Measurements from ENCODE around the gene SLC6A13. TPM values are rescaled to one million over a fixed set of nuclear protein-coding genes. Genes with fewer than 3 reads are reported as not detected.

The SLC6A13 gene
- total and polyA plus RNA-seq, 10 of the 15 experiments (the other 5 are each of a cell fraction or from before 2014, with no cell fraction given), result 0.18 to 1.2 (median 0.20) TPM; not detected in 3

DNA sequence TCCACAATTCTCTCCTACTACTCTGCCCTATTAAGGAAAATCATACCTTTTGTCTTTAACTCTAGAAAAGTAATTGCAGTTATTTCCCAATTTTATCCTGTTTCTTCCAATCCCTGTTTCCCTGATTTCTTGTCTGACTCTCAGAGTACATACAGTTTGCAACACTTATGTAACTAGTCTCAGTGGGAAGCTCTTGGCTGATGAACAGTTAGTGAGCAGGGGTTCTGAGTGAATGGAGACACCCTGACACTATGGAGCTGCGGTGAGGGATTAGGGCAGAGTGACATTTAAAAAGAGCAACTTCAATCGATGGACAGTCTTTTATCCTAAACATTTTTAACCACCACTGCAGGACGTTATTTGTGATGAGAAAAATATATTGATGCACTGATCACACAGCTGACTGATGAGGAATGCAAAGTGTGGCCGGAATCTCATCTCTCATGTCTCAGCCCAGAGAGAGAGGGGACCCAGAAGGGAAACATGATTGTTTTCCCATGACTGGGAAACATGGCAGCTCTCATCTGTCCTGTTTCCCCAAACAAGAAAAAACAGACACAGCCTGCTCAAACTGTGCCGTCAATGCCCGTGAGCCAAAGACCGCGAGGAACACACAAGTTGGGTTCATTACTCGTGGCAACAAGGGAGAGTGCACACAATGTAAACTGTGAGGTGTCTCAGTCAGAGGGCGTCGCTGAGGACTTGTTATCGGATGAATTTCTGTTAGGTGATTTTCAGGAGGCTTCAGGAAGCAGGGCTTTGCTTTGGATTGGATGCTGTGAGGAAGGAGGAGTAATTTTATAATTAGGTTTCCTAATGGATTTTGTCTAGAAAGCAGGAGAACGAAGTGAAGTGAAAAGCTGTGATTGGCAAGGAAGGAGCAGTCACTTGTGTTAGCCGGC is 5.2 kb upstream of the SLC6A13 start:
- ChIA-PET POLR2A (no interaction called here), CTCF (interaction anchor here (0.9 kb wide), 1 partner anchor 14 kb away, joined by 3 read pairs; no protein-coding TSS in a partner anchor), SMC1A (ENCODE audit: uncharacterized antibody, unreplicated experiment) (no interaction called here), RAD21 (ENCODE audit: unreplicated experiment) (no interaction called here)
- intact Hi-C loops (cut with micrococcal nuclease; ENCODE audit: unreplicated experiment), result loop anchor here (1.0 kb wide), 1 partner anchor 8 kb away; no protein-coding TSS in a partner anchor
- Histone ChIP-seq H3K36me3 (ENCODE audit: control insufficient read depth in 2 of 2, insufficient read depth in 2 of 2, low read length in 1 of 2) (no peaks in the 10 kb centered on the region), H3K4me2 (ENCODE audit: control insufficient read depth, insufficient read depth) (no peak overlapping the region), H2AFZ (ENCODE audit: control insufficient read depth, low read depth, low read length) (no peak overlapping the region), H3K9ac (ENCODE audit: control insufficient read depth, insufficient read depth, low read length) (no peak overlapping the region), H4K20me1 (ENCODE audit: control insufficient read depth, insufficient read depth) (no peaks in the 10 kb centered on the region), H3K27ac (ENCODE audit: control insufficient read depth, insufficient read depth) (no peak overlapping the region), H3K9me3 (replicated peaks; ENCODE audit: control insufficient read depth, insufficient read depth, low read length) (no peaks in the 10 kb centered on the region), H3K79me2 (ENCODE audit: control insufficient read depth, insufficient read depth, low read length) (no peaks in the 10 kb centered on the region), H3K4me3 (no peak overlapping the region), H3K4me1 (ENCODE audit: control insufficient read depth, insufficient read depth, low read length) (no peaks in the 10 kb centered on the region), H3K27me3 (replicated peaks in 1 of 2; ENCODE audit: control insufficient read depth in 2 of 2, insufficient read depth in 2 of 2, low read length in 1 of 2) (no peaks in the 10 kb centered on the region)
- BruUV-seq (replicated peaks), result no TSS peak
- WGBS (ENCODE audit: insufficient coverage, insufficient replicate concordance, low lambda C conversion rate, missing lambda C conversion rate), result 75% methylated on average over 14 of the region's 14 CpGs
- TF ChIP-seq, protein P1, sequence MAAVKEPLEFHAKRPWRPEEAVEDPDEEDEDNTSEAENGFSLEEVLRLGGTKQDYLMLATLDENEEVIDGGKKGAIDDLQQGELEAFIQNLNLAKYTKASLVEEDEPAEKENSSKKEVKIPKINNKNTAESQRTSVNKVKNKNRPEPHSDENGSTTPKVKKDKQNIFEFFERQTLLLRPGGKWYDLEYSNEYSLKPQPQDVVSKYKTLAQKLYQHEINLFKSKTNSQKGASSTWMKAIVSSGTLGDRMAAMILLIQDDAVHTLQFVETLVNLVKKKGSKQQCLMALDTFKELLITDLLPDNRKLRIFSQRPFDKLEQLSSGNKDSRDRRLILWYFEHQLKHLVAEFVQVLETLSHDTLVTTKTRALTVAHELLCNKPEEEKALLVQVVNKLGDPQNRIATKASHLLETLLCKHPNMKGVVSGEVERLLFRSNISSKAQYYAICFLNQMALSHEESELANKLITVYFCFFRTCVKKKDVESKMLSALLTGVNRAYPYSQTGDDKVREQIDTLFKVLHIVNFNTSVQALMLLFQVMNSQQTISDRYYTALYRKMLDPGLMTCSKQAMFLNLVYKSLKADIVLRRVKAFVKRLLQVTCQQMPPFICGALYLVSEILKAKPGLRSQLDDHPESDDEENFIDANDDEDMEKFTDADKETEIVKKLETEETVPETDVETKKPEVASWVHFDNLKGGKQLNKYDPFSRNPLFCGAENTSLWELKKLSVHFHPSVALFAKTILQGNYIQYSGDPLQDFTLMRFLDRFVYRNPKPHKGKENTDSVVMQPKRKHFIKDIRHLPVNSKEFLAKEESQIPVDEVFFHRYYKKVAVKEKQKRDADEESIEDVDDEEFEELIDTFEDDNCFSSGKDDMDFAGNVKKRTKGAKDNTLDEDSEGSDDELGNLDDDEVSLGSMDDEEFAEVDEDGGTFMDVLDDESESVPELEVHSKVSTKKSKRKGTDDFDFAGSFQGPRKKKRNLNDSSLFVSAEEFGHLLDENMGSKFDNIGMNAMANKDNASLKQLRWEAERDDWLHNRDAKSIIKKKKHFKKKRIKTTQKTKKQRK (IDR thresholded peaks at IDR 0.05; ENCODE audit: low read depth, low read length), result no peak
- no peak for TF ChIP-seq TARDBP (IDR thresholded peaks at IDR 0.05; ENCODE audit: borderline replicate concordance)
- FAIRE-seq (no peak), DNase-seq (ENCODE audit: low read depth, low spot score) (no peak), ATAC-seq (no peak)
- in situ Hi-C loops (cut with MboI), result no loop called here
